Parathyroid adenoma (tissue), 2 donors: Measurements from ENCODE around the gene ZMYND8.
"Not testable (repeated sequence)": the region's sequence is repeated elsewhere in the genome, so short reads cannot be mapped to it uniquely, and the experiment has no call there.

Experiments
- H2AFZ ChIP-seq: fragments of 300-600 bp; sonication (generic); one replicate; pipeline ENCODE4 v1.7.0; 2017; ENCODE audit warnings: antibody characterized with exemption, mild to moderate bottlenecking
- H3K27ac ChIP-seq: fragments of 300-600 bp; sonication (generic); one replicate; pipeline ENCODE4 v1.7.0; 2017
- H3K27me3 ChIP-seq: fragments of 300-600 bp; sonication (generic); one replicate; pipeline ENCODE4 v1.7.0; 2017; ENCODE audit warnings: low read length; ENCODE audit not compliant: control insufficient read depth, insufficient read depth
- H3K36me3 ChIP-seq: fragments of 300-600 bp; sonication (generic); one replicate; pipeline ENCODE4 v1.7.0; 2017; ENCODE audit warnings: low read length; ENCODE audit not compliant: control insufficient read depth, insufficient read depth
- H3K4me1 ChIP-seq: fragments of 300-600 bp; sonication (generic); one replicate; pipeline ENCODE4 v1.7.0; 2017; ENCODE audit warnings: control low read depth
- H3K4me2 ChIP-seq: fragments of 300-600 bp; sonication (generic); one replicate; pipeline ENCODE4 v1.7.0; 2017; ENCODE audit warnings: low read length
- H3K4me3 ChIP-seq: fragments of 300-600 bp; sonication (generic); one replicate; pipeline ENCODE4 v1.7.0; 2017; ENCODE audit warnings: low read depth, low read length
- H3K79me2 ChIP-seq: fragments of 300-600 bp; sonication (generic); one replicate; pipeline ENCODE4 v1.7.0; 2017; ENCODE audit warnings: control low read depth
- H3K9ac ChIP-seq: fragments of 300-600 bp; sonication (generic); one replicate; pipeline ENCODE4 v1.7.0; 2017; ENCODE audit warnings: mild to moderate bottlenecking
- H3K9me3 ChIP-seq: fragments of 300-600 bp; sonication (generic); one replicate; pipeline ENCODE4 v1.7.0; 2017; ENCODE audit warnings: low read length; ENCODE audit not compliant: control insufficient read depth
- TF ChIP-seq, protein P1 (sequence below): fragments of 300-600 bp; sonication (generic); IDR thresholded peaks from one replicate; pipeline ENCODE4 v1.7.0; 2017; ENCODE audit warnings: antibody characterized with exemption, mild to moderate bottlenecking
- donor health status: primary hyperparathyroidism.

ZMYND8 gene

DNA sequence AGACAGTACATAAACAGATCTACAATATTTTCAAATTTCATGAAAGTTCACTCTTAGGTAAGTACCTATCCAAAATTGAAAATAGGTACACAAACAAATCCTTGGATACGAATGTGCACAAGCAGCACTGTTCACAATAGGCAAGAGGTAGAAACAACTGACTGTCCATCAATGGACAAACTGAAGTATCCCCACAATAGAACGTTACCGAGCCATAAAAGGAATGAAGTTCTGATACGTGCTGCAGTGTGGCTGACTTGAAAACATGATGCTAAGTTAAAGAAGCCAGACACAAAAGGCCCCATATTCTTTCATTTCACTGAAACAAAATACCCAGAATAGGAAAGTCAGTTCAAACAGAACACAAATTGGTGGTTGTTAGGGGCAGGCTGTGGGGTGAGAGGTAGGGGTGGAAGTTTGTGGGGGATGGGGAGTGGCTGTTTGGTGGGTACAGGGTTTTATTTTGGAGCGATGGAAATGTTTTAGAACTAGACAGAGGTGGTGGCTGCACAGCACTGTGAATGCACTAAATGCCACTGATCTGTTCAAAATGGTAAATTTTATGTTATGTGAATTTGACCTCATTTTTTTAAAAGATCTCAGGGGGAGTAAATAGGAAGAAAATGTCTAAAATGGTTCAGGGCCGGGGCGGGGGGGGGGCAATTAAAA, 89.5 kb downstream of the ZMYND8 start:
- H3K4me2 ChIP-seq: no peak overlapping the region
- TF ChIP-seq, protein P1, sequence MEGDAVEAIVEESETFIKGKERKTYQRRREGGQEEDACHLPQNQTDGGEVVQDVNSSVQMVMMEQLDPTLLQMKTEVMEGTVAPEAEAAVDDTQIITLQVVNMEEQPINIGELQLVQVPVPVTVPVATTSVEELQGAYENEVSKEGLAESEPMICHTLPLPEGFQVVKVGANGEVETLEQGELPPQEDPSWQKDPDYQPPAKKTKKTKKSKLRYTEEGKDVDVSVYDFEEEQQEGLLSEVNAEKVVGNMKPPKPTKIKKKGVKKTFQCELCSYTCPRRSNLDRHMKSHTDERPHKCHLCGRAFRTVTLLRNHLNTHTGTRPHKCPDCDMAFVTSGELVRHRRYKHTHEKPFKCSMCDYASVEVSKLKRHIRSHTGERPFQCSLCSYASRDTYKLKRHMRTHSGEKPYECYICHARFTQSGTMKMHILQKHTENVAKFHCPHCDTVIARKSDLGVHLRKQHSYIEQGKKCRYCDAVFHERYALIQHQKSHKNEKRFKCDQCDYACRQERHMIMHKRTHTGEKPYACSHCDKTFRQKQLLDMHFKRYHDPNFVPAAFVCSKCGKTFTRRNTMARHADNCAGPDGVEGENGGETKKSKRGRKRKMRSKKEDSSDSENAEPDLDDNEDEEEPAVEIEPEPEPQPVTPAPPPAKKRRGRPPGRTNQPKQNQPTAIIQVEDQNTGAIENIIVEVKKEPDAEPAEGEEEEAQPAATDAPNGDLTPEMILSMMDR: no peak
- no peak overlapping the region for H3K27ac ChIP-seq
- H2AFZ ChIP-seq: no peak overlapping the region
- H3K9ac ChIP-seq: no peak overlapping the region
- H3K9me3 ChIP-seq: no peaks in the 10 kb centered on the region
- H3K4me1 ChIP-seq: no peaks in the 10 kb centered on the region
- no peaks in the 10 kb centered on the region for H3K27me3 ChIP-seq
- H3K79me2 ChIP-seq: peaks cover 47% of the 10 kb centered on the region
- H3K4me3 ChIP-seq: no peak overlapping the region
- no peaks in the 10 kb centered on the region for H3K36me3 ChIP-seq

DNA sequence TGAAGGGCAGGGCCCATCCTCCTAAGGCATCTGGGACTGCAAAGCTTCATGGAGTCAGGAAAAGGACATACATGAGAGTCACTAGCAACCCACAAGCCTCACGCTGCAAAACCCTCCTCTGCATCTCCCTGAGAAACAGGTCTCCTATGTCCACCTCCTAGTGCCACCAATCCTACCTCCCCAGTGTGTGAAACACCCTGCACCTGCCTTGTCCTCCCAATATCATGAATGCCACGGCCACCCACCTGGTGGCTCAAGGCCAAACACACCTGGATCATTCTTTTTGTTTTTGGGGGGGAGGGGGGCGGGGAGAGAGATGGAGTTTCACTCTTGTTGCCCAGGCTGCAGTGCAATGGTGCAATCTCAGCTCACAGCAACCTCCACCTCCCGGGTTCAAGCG, 90.5 kb downstream of the ZMYND8 start:
- H3K79me2 ChIP-seq: peaks cover 38% of the 10 kb centered on the region
- TF ChIP-seq, protein P1: no peak
- H3K27ac ChIP-seq: no peak overlapping the region
- no peaks in the 10 kb centered on the region for H3K9me3 ChIP-seq
- no peak overlapping the region for H3K9ac ChIP-seq
- H3K4me2 ChIP-seq: no peak overlapping the region
- no peak overlapping the region for H3K4me3 ChIP-seq
- no peaks in the 10 kb centered on the region for H3K27me3 ChIP-seq
- H3K4me1 ChIP-seq: no peaks in the 10 kb centered on the region
- H3K36me3 ChIP-seq: no peaks in the 10 kb centered on the region
- H2AFZ ChIP-seq: no peak overlapping the region

DNA sequence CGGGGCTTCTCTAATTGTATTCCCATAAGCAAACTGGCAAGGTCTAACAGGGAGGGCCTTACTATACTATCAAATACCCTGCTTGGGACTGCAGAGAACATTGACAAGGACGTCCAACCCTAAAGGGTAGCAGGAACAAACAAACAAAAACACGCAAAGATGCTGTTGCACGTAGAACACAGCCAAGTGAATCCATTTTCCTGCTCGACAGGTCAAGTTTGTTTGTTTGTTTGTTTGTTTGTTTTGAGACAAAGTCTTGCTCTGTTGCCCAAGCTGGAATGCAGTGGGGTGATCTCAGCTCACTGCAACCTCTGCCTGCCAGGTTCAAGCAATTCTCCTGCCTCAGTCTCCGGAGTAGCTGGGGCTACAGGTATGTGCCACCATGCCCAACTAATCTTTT, 91.3 kb downstream of the ZMYND8 start:
- no peak overlapping the region for H3K9ac ChIP-seq
- H3K4me2 ChIP-seq: no peak overlapping the region
- no peaks in the 10 kb centered on the region for H3K4me1 ChIP-seq
- no peaks in the 10 kb centered on the region for H3K27me3 ChIP-seq
- H3K4me3 ChIP-seq: no peak overlapping the region
- no peaks in the 10 kb centered on the region for H3K9me3 ChIP-seq
- peaks cover 41% of the 10 kb centered on the region for H3K79me2 ChIP-seq
- no peak overlapping the region for H2AFZ ChIP-seq
- H3K36me3 ChIP-seq: no peaks in the 10 kb centered on the region
- H3K27ac ChIP-seq: no peak overlapping the region
- TF ChIP-seq, protein P1: no peak

DNA sequence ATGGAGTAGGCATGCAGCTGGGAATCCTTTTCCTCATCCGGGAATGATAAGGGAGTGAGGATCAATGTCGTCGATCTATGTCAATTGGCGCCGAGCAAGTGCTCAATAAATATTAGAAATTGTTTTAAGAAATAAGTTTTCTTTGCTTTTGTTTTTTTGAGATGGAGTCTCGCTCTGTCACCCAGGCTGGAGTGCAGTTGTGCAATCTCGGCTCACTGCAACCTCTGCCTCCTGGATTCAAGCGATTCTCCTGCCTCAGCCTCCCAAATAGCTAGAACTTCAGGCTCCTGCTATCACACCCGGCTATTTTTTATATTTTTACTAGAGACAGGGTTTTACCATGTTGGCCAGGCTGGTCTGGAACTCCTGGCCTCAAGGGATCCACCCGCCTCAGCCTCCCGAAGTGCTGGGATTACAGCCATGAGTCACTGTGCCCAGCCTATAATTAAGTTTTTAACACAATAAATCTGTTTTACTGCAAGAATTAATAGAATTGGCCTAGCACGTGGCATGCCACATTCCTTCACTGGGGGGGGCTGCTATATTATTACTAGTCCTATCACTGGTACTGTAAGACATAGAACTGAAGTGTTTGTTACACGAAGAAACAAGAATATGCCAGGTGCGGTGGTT, 92.2 kb downstream of the ZMYND8 start:
- not testable (repeated sequence) for H3K4me1 ChIP-seq, H3K27me3 ChIP-seq, H3K36me3 ChIP-seq, H3K9ac ChIP-seq, H3K4me3 ChIP-seq, H3K9me3 ChIP-seq, H2AFZ ChIP-seq, H3K4me2 ChIP-seq, H3K27ac ChIP-seq
- H3K79me2 ChIP-seq: peaks cover 33% of the 10 kb centered on the region

DNA sequence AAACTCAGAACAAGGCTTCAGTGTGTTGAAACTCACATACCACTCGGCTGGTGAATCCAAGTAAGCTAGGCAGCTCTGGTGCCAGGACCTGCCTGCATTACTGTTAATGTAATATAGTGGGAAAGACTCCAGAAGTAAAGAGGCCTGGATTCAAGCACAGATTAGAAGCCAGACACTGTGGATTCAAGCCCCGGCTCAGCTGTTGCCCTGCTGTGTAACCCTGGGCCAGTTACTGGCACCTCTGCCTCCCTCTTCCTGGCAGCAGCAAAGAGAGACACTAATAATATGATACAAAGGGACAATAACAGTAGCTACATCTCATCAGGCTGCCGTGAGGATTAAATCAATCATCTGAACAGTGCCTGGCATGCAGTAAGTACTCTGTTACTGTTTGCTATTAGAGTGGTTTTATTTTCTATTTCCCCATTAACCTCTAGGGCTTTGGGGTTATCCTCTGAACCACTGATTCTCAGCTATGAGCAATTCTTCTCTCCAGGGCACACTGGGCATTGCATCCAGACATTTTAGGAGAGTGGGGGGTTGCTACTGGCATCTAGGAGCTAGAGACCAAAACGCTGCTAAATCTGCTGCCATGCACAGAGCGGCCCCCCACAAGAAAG, 92.9 kb downstream of the ZMYND8 start:
- no peak overlapping the region for H3K27ac ChIP-seq

More for the DNA sequence above, 92.9 kb downstream of the ZMYND8 start:
- Histone ChIP-seq H3K9me3 (no peaks in the 10 kb centered on the region), H3K27me3 (no peaks in the 10 kb centered on the region), H3K4me2 (no peak overlapping the region), H3K9ac (no peak overlapping the region), H3K36me3 (no peaks in the 10 kb centered on the region), H3K79me2 (peaks cover 27% of the 10 kb centered on the region), H2AFZ (no peak overlapping the region), H3K4me3 (no peak overlapping the region), H3K4me1 (peaks cover 5% of the 10 kb centered on the region)
- TF ChIP-seq, protein P1: no peak
